ENCODE data around the gene SIPA1L3.

Gene SIPA1L3

DNA sequence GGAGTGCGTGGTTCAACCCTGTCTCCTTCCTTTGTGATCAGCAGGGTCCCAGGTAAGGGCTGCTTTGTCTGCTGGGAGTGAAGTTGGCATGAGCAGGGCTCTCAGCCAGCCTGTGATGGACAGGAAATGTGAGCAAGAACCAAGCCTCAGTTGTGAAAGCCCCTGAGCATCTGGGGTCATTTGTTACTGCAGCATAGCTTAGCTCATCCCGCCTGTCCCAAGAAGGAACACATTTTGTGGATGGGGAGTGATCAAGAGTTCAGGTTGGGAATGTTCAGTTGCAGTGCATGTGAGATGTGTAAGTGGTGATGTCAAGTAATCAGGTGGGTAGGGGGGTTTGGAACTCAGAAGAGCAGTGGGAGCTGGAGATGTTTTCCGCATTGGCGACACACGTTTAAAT, 164.6 kb downstream of the SIPA1L3 start:
- Histone ChIP-seq H3K4me1 (ENCODE audit: low read length) (no peaks in the 10 kb centered on the region), H3K4me2 (ENCODE audit: low read length) (no peak overlapping the region), H4K20me1 (ENCODE audit: insufficient read depth, low read length) (no peaks in the 10 kb centered on the region), H3K4me3 (ENCODE audit: low read length) (no peak overlapping the region), H3K36me3 (replicated peaks; ENCODE audit: low read depth, low read length) (no peaks in the 10 kb centered on the region), H3K27ac (ENCODE audit: low read length) (no peak overlapping the region), H2AFZ (ENCODE audit: low read depth, low read length) (no peak overlapping the region), H3K9ac (ENCODE audit: low read length) (no peak overlapping the region), H3K79me2 (ENCODE audit: low read length) (no peaks in the 10 kb centered on the region), H3K27me3 (ENCODE audit: low read depth, low read length) (no peaks in the 10 kb centered on the region), H3K9me3 (ENCODE audit: insufficient read depth, low read length) (no peaks in the 10 kb centered on the region)
- TF ChIP-seq, protein P1, sequence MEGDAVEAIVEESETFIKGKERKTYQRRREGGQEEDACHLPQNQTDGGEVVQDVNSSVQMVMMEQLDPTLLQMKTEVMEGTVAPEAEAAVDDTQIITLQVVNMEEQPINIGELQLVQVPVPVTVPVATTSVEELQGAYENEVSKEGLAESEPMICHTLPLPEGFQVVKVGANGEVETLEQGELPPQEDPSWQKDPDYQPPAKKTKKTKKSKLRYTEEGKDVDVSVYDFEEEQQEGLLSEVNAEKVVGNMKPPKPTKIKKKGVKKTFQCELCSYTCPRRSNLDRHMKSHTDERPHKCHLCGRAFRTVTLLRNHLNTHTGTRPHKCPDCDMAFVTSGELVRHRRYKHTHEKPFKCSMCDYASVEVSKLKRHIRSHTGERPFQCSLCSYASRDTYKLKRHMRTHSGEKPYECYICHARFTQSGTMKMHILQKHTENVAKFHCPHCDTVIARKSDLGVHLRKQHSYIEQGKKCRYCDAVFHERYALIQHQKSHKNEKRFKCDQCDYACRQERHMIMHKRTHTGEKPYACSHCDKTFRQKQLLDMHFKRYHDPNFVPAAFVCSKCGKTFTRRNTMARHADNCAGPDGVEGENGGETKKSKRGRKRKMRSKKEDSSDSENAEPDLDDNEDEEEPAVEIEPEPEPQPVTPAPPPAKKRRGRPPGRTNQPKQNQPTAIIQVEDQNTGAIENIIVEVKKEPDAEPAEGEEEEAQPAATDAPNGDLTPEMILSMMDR (IDR thresholded peaks at IDR 0.05; ENCODE audit: low read depth, low read length), result no peak
- TF ChIP-seq EZH2phosphoT487 (IDR thresholded peaks at IDR 0.05; ENCODE audit: low read depth), result no peak

DNA sequence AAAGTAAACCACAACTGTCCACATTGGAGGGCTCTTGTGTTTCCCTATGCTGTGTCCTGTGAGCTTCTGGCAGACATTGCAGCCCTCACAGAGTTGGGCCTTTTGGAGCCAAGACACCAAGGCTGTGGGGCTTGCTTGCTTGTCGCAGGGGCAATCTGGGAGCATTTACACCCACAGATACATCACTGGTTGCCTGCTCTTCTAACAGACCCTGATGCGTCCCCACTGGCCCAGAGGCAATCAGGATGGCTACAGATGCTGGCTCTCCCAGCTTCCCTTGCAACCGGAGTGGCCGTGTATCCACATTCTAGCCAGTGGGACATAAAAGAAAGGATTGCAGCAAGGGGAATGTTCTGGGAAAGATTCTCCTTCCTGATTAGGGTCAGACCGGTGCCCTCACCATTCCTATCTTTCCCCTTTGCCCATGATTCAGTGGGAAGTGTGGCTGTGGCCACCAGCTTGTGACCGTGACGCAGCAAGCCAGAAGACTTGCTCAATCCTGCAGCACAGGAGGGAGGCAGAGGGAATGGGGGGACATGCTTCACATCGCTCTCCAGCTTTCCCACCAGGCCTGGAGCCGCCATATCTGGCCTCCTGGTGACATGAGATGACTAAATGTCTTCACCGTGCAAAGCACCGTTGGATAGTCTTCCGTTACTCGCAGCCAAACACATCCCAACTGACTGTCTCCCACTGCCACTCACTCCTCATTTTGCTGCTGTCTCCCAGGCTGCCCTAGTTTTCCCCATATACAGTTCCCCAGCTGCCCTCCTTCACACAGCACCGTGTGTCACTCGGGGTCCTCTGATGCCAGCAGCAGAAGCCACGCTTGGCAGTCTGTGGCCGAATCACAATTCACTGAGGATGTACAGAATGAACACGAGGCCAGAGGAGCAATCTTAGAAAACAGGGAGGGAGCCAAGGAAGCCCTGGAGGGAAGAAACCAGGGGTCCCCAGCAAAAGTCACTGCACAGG, 166.1 kb downstream of the SIPA1L3 start:
- TF ChIP-seq EZH2phosphoT487 (IDR thresholded peaks at IDR 0.05; ENCODE audit: low read depth), result no peak
- TF ChIP-seq, protein P1 (IDR thresholded peaks at IDR 0.05; ENCODE audit: low read depth, low read length), result no peak
- no peaks in the 10 kb centered on the region for H3K79me2 ChIP-seq (ENCODE audit: low read length)

DNA sequence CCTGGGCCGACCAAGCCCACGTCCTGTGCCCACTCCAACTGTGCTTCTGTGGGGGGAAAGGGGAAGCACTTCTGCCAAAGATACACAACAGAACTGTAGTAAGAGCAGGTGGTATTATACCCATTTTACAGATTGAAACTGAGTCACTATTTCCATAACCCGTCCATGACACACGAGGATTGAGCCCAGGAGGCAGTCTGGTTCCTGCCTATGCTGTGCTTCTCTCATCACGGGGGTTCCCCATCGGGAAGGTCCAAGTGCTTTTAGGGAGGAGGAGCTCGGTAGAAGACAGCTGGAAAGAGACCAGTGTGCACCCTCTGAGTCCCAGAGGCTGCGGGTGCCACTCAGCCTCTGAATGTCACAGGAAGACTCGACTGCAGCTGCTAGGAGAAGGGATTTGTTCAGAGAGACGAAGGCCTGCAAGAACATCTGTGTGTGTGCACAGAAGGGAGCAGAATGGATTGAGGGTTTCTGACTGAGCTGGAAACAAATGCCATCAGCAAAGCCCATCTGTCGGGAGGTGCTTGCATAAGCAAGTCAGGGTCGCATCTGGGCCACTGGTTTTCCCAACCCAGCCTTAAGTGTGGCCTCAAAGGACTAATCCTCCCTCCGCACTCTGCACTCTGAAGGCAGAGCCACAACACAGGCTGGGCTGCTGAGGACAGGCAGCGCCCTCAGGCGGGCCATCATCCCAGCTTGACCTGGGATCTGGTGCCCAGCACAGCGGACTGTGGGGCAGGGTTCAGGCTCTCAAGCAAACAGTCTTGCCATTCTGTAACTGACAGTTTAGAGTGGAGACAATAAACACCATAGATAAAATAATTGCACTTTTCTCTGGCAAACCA, 167.1 kb downstream of the SIPA1L3 start:
- no peaks in the 10 kb centered on the region for H3K4me1 ChIP-seq (ENCODE audit: low read length)
- no peaks in the 10 kb centered on the region for H4K20me1 ChIP-seq (ENCODE audit: insufficient read depth, low read length)
- H3K27me3 ChIP-seq (ENCODE audit: low read depth, low read length), result no peaks in the 10 kb centered on the region
- H3K79me2 ChIP-seq (ENCODE audit: low read length), result no peaks in the 10 kb centered on the region
- H3K36me3 ChIP-seq (replicated peaks; ENCODE audit: low read depth, low read length), result no peaks in the 10 kb centered on the region
- no peak overlapping the region for H3K4me2 ChIP-seq (ENCODE audit: low read length)
- H2AFZ ChIP-seq (ENCODE audit: low read depth, low read length), result no peak overlapping the region
- H3K9me3 ChIP-seq (ENCODE audit: insufficient read depth, low read length), result no peaks in the 10 kb centered on the region
- H3K9ac ChIP-seq (ENCODE audit: low read length), result no peak overlapping the region
- TF ChIP-seq EZH2phosphoT487 (IDR thresholded peaks at IDR 0.05; ENCODE audit: low read depth), result no peak
- TF ChIP-seq, protein P1 (IDR thresholded peaks at IDR 0.05; ENCODE audit: low read depth, low read length), result no peak
- no peak overlapping the region for H3K4me3 ChIP-seq (ENCODE audit: low read length)
- no peak overlapping the region for H3K27ac ChIP-seq (ENCODE audit: low read length)

More for the DNA sequence above, 166.1 kb downstream of the SIPA1L3 start:
- Histone ChIP-seq H3K27me3 (ENCODE audit: low read depth, low read length) (no peaks in the 10 kb centered on the region), H3K9me3 (ENCODE audit: insufficient read depth, low read length) (no peaks in the 10 kb centered on the region), H3K4me3 (ENCODE audit: low read length) (no peak overlapping the region), H3K4me1 (ENCODE audit: low read length) (no peaks in the 10 kb centered on the region), H2AFZ (ENCODE audit: low read depth, low read length) (no peak overlapping the region), H3K36me3 (replicated peaks; ENCODE audit: low read depth, low read length) (no peaks in the 10 kb centered on the region), H4K20me1 (ENCODE audit: insufficient read depth, low read length) (no peaks in the 10 kb centered on the region), H3K27ac (ENCODE audit: low read length) (no peak overlapping the region), H3K9ac (ENCODE audit: low read length) (no peak overlapping the region), H3K4me2 (ENCODE audit: low read length) (no peak overlapping the region)

GRCh38 chr19:38076337-38076736, 169.3 kb downstream of the SIPA1L3 start:
- Histone ChIP-seq H3K27me3 (ENCODE audit: low read depth, low read length) (no peaks in the 10 kb centered on the region), H3K27ac (ENCODE audit: low read length) (no peak overlapping the region), H4K20me1 (ENCODE audit: insufficient read depth, low read length) (no peaks in the 10 kb centered on the region), H3K4me1 (ENCODE audit: low read length) (peaks cover 19% of the 10 kb centered on the region), H3K4me2 (ENCODE audit: low read length) (no peak overlapping the region), H3K9me3 (ENCODE audit: insufficient read depth, low read length) (no peaks in the 10 kb centered on the region), H3K9ac (ENCODE audit: low read length) (no peak overlapping the region), H3K36me3 (replicated peaks; ENCODE audit: low read depth, low read length) (peaks cover 3% of the 10 kb centered on the region), H3K4me3 (ENCODE audit: low read length) (no peak overlapping the region), H3K79me2 (ENCODE audit: low read length) (no peaks in the 10 kb centered on the region), H2AFZ (ENCODE audit: low read depth, low read length) (no peak overlapping the region)
- no peak for TF ChIP-seq EZH2phosphoT487 (IDR thresholded peaks at IDR 0.05; ENCODE audit: low read depth)
- TF ChIP-seq, protein P1 (IDR thresholded peaks at IDR 0.05; ENCODE audit: low read depth, low read length), result no peak

All from OCI-LY3 (cell line).